Tibial nerve (tissue), 4 donors: ENCODE measurements around the gene BCAS1. TPM values are rescaled to one million over a fixed set of nuclear protein-coding genes. Genes with fewer than 3 reads are reported as not detected.
A peak's percentile ranks its signal among the peaks of the same experiment; 100 is the strongest.

Experiments
- DNase-seq, 2 donors: peaks; one replicate each; pipeline ENCODE4 v3.0.0-alpha.2; 2019; ENCODE audit warnings: low spot score in 2 of 2
- H3K27ac ChIP-seq, 4 donors: fragments of 200-600 bp; sonication (generic) in 3 of 4; one replicate each; pipeline ENCODE4 v1.5.1; 2017 to 2019; ENCODE audit warnings: mild to moderate bottlenecking in 1 of 4
- H3K27me3 ChIP-seq, 2 donors: fragments of 200-600 bp; sonication (generic) in 1 of 2; one replicate each; pipeline versions ENCODE4 v1.5.1 to v1.6.0; 2017 to 2019
- H3K36me3 ChIP-seq, 3 donors: fragments of 200-600 bp; sonication (generic); one replicate each; pipeline ENCODE4 v1.5.1; 2018 to 2019
- H3K4me1 ChIP-seq, 4 donors: fragments of 200-600 bp; sonication (generic) in 3 of 4; one replicate each; pipeline ENCODE4 v1.5.1; 2017 to 2019
- H3K4me3 ChIP-seq, 4 donors: fragments of 200-600 bp; sonication (generic) in 3 of 4; one replicate each; pipeline ENCODE4 v1.5.1; 2017 to 2019; ENCODE audit warnings: mild to moderate bottlenecking in 1 of 4, moderate library complexity in 1 of 4
- H3K9me3 ChIP-seq, 4 donors: fragments of 200-600 bp; sonication (generic) in 3 of 4; one replicate each; pipeline ENCODE4 v1.5.1; 2017 to 2019
- CTCF ChIP-seq, 5 experiments: fragments of 200-600 bp in 3 of 5; fragments of 450-650 bp in 2 of 5; sonication (generic) in 3 of 5; IDR thresholded peaks; one replicate each; pipeline ENCODE4 v1.5.1; 2016 to 2019; ENCODE audit warnings: antibody characterized with exemption in 5 of 5, mild to moderate bottlenecking in 3 of 5, moderate library complexity in 2 of 5
- EP300 ChIP-seq, 2 donors: sonication (generic); formaldehyde crosslinking; IDR thresholded peaks; one replicate each; pipeline ENCODE4 v1.6.1; 2017; ENCODE audit warnings: antibody characterized with exemption in 2 of 2, mild to moderate bottlenecking in 1 of 2
- POLR2A ChIP-seq, 2 donors: fragments of 450-650 bp; IDR thresholded peaks; one replicate each; pipeline ENCODE4 v1.6.1; 2017; ENCODE audit warnings: antibody characterized with exemption in 2 of 2, mild to moderate bottlenecking in 2 of 2, moderate library complexity in 2 of 2
- WGBS, 2 donors: methylation state at CpG; one replicate each; pipeline ENCODE4 v1.1.5; 2018; 5-methylcytosine and 5-hydroxymethylcytosine counted together
- total RNA-seq, 4 donors: library from RNA; depleted of rRNA; stranded (reverse); fragments of >200 nt; gene quantifications; one replicate each; pipeline ENCODE4 v1.1.0, GENCODE V29; 2016

The BCAS1 gene
- total RNA-seq, 4 donors from 2014 or later: 34.8 to 59.6 (median 47.1) TPM

- Histone ChIP-seq H3K9me3 (no peaks in the 10 kb centered on the region), H3K4me1 (peaks cover 0 to 60% (median 38%) of the 10 kb centered on the region in 4 donors), H3K4me3 (no peak overlapping the region), H3K27me3 (no peaks in the 10 kb centered on the region), H3K36me3 (no peaks in the 10 kb centered on the region), H3K27ac (no peak overlapping the region)
- TF ChIP-seq EP300 (IDR thresholded peaks at IDR 0.05): no peak
- TF ChIP-seq POLR2A (IDR thresholded peaks at IDR 0.05): no peak
- no peak for TF ChIP-seq CTCF (IDR thresholded peaks at IDR 0.05)
- WGBS, 2 donors: 89 to 90% methylated on average over 12 of the region's 12 CpGs
- no peak for DNase-seq
Observed at GRCh38 chr20:53920647-53921245, 149.6 kb downstream of the BCAS1 start.

DNA sequence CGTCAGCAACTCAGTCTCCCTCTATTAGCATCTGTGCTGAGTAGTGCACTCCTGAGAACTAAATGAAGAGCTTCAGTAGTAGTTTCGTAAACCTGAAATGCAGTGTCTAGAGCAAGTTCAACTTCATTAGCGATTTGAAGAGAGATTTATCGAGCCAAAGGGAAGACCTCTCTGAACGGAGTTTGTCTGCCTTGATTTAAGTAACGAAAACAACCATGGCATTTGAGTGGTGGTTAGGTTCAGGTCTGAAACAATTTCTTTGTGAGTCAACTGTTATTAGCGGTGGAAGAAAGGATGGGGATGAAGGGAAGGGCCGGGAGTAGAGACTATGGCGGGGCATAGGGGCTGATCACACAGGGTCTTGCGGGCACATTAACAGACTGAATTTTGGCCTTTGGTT lies 150.5 kb downstream of the BCAS1 start:
- Histone ChIP-seq H3K27me3 (no peaks in the 10 kb centered on the region), H3K27ac (no peak overlapping the region), H3K9me3 (no peaks in the 10 kb centered on the region), H3K4me3 (no peak overlapping the region), H3K36me3 (no peaks in the 10 kb centered on the region), H3K4me1 (peaks cover 0 to 63% (median 41%) of the 10 kb centered on the region in 4 donors)
- WGBS, 2 donors: 86 to 92% methylated on average over 10 of the region's 10 CpGs
- TF ChIP-seq CTCF (IDR thresholded peaks at IDR 0.05) (no peak), EP300 (IDR thresholded peaks at IDR 0.05) (no peak)
- DNase-seq: no peak

DNA sequence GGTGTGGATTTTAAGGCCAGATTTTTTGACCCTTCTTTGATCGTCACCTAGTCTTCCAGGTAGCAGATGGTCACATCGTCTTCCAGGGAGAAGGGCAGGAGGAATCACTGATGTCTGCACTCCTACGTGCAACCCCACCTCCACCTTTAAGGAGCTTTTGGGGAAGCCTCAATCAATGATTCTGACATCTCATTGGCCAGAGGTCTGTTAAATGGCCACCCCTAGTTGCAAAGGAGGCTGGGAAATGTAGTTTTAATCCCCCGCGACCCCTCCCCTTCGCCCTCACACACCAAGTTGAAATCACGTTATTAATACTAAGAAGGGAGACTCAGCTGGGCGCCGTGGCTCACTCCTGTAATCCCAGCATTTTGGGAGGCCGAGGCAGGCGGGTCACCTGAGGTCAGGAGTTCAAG lies 151.4 kb downstream of the BCAS1 start:
- WGBS, 2 donors: 68 to 78% methylated on average over 11 of the region's 11 CpGs
- TF ChIP-seq POLR2A (IDR thresholded peaks at IDR 0.05) (no peak), EP300 (IDR thresholded peaks at IDR 0.05) (no peak), CTCF (IDR thresholded peaks at IDR 0.05) (no peak)
- Histone ChIP-seq H3K4me3 (no peak overlapping the region), H3K27ac (peak overlapping the region in 1 of 4 donors; percentile 97), H3K27me3 (no peaks in the 10 kb centered on the region), H3K4me1 (peaks cover 0 to 65% (median 49%) of the 10 kb centered on the region in 4 donors), H3K9me3 (no peaks in the 10 kb centered on the region), H3K36me3 (no peaks in the 10 kb centered on the region)
- no peak for DNase-seq

- no peak overlapping the region for H3K4me3 ChIP-seq
- TF ChIP-seq POLR2A (IDR thresholded peaks at IDR 0.05) (no peak), CTCF (IDR thresholded peaks at IDR 0.05) (no peak), EP300 (IDR thresholded peaks at IDR 0.05) (no peak)
- no peaks in the 10 kb centered on the region for H3K36me3 ChIP-seq
Observed at GRCh38 chr20:53918020-53918311, 152.4 kb downstream of the BCAS1 start.

DNA sequence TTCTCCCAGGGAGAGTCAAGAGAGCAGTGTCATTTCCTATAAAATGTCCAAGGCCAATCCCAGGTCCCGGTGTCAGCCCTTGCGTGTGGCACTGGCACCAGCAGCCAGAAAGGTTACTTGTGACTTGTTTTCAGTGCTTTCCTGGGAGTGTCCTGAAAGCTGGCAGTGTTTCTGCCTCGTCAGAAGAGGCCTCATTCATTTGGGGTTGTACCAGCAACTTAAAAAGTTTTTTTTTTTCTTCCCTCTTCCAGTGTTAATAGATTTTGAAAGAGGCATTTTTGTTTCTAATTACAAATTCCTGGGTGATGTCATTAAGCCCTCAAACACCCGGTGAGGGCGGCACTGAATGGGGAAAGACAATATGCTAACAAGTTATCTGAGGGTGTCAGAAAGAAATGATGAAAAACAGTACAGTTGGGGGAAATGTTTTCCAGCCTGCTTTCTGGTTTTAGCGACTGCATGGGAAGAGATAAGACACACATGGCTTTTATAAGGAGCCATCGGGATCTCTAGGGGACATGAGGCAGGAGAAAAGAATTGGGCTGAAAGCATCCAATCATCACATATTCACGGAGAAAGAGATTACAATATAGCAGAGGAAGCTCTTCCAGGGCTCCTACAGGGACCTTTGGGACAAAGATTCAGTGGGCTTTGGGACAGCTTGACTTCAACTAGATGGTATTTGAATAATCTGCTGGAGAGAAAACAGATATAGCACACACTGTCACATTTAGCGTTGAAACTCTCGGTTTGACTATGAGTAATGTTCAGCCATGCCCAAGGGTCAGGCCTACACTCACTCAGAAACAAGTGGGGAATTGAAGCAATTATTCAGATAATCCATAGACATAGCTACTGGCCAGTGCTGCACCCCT lies 153.0 kb downstream of the BCAS1 start:
- no peak overlapping the region for H3K4me3 ChIP-seq
- no peaks in the 10 kb centered on the region for H3K9me3 ChIP-seq
- H3K36me3 ChIP-seq: no peaks in the 10 kb centered on the region
- H3K27ac ChIP-seq: peak overlapping the region; percentile 89 to 97 (median 95)
- H3K4me1 ChIP-seq: peaks cover 0 to 50% (median 35%) of the 10 kb centered on the region in 4 donors
- 16 to 19% methylated on average over 10 of the region's 10 CpGs for WGBS, 2 donors
- H3K27me3 ChIP-seq: no peaks in the 10 kb centered on the region
- TF ChIP-seq POLR2A (IDR thresholded peaks at IDR 0.05): no peak
- TF ChIP-seq EP300 (IDR thresholded peaks at IDR 0.05): peak in 1 of 2 donors; percentile 74
- no peak for TF ChIP-seq CTCF (IDR thresholded peaks at IDR 0.05)
- peak; percentile 37 to 52 for DNase-seq

More at GRCh38 chr20:53918020-53918311, 152.4 kb downstream of the BCAS1 start:
- Histone ChIP-seq H3K27ac (peak overlapping the region; percentile 89 to 97 (median 95)), H3K4me1 (peaks cover 0 to 56% (median 41%) of the 10 kb centered on the region in 4 donors), H3K27me3 (no peaks in the 10 kb centered on the region), H3K9me3 (no peaks in the 10 kb centered on the region)
- DNase-seq: no peak
